ENCODE data around the gene FST.

GRCh38 chr5:53490747-53491146 lies 10.3 kb downstream of the FST start:
- no peak for TF ChIP-seq CTCF (IDR thresholded peaks at IDR 0.05)
- no peak for TF ChIP-seq EP300 (IDR thresholded peaks at IDR 0.05)
- TF ChIP-seq POLR2A (IDR thresholded peaks at IDR 0.05), result no peak
